H9 (cell line): ENCODE results near the gene ADAM17. TPM values are rescaled to one million over a fixed set of nuclear protein-coding genes. Genes with fewer than 3 reads are reported as not detected.

Experiments
- DNase-seq: peaks from one replicate; pipeline ENCODE4 v3.0.0-alpha.2; 2017
- H2AFZ ChIP-seq: one replicate; pipeline ENCODE4 v1.6.1; 2013; ENCODE audit warnings: mild to moderate bottlenecking, low read length, control low read depth, moderate library complexity
- H2AK5ac ChIP-seq: 2 replicates; pipeline ENCODE4 v1.6.1; 2013; ENCODE audit warnings: low read length, control low read depth, mixed read lengths; ENCODE audit not compliant: insufficient read length
- H2BK120ac ChIP-seq: one replicate; pipeline ENCODE4 v1.6.1; 2013; ENCODE audit warnings: low read depth, mild to moderate bottlenecking, low read length, control low read depth, inconsistent platforms; ENCODE audit not compliant: poor library complexity, severe bottlenecking
- H2BK12ac ChIP-seq: 2 replicates; pipeline ENCODE4 v1.6.1; 2013; ENCODE audit warnings: low read length, control low read depth, mixed read lengths, low read depth; ENCODE audit not compliant: insufficient read length
- H2BK15ac ChIP-seq: 2 replicates; pipeline ENCODE4 v1.6.1; 2013; ENCODE audit warnings: low read depth, low read length, control low read depth
- H2BK20ac ChIP-seq: one replicate; pipeline ENCODE4 v1.6.1; 2013; ENCODE audit warnings: low read depth, mild to moderate bottlenecking, low read length, control low read depth, inconsistent platforms; ENCODE audit not compliant: poor library complexity, severe bottlenecking
- H2BK5ac ChIP-seq: 2 replicates; pipeline ENCODE4 v1.6.1; 2013; ENCODE audit warnings: low read length, control low read depth, mixed read lengths; ENCODE audit not compliant: insufficient read length
- H3K14ac ChIP-seq: 2 replicates; pipeline ENCODE4 v1.6.1; 2013; ENCODE audit warnings: low read length, control low read depth; ENCODE audit not compliant: insufficient read depth
- H3K18ac ChIP-seq: 2 replicates; pipeline ENCODE4 v1.6.1; 2013; ENCODE audit warnings: low read depth, mild to moderate bottlenecking, mixed read lengths, low read length, control low read depth; ENCODE audit not compliant: insufficient read length
- H3K23ac ChIP-seq: 2 replicates; pipeline ENCODE4 v1.6.1; 2013; ENCODE audit warnings: low read length, control low read depth, mixed read lengths, low read depth; ENCODE audit not compliant: insufficient read length
- H3K23me2 ChIP-seq: 2 replicates; pipeline ENCODE4 v1.6.1; 2013; ENCODE audit warnings: low read depth, mild to moderate bottlenecking, mixed read lengths, low read length, control low read depth; ENCODE audit not compliant: insufficient read length, poor library complexity, severe bottlenecking
- H3K27ac ChIP-seq: 2 replicates; pipeline ENCODE4 v1.5.1; 2013; ENCODE audit warnings: low read length, control low read depth, mixed read lengths, low read depth; ENCODE audit not compliant: insufficient read length
- H3K27me3 ChIP-seq: 2 replicates; pipeline ENCODE4 v1.6.1; 2013; ENCODE audit warnings: low read length, control low read depth, inconsistent platforms; ENCODE audit not compliant: insufficient read depth
- H3K4ac ChIP-seq: 2 replicates; pipeline ENCODE4 v1.6.1; 2013; ENCODE audit warnings: low read depth, mild to moderate bottlenecking, control low read depth, inconsistent platforms, low read length, moderate library complexity
- H3K4me1 ChIP-seq: 2 replicates; pipeline ENCODE4 v1.6.1; 2013; ENCODE audit warnings: low read length, control low read depth, inconsistent platforms; ENCODE audit not compliant: insufficient read depth
- H3K4me2 ChIP-seq: 2 replicates; pipeline ENCODE4 v1.6.1; 2013; ENCODE audit warnings: low read length, control low read depth, mixed read lengths; ENCODE audit not compliant: insufficient read length, insufficient read depth
- H3K56ac ChIP-seq: 2 replicates; pipeline ENCODE4 v1.6.1; 2013; ENCODE audit warnings: low read depth, mild to moderate bottlenecking, mixed read lengths, low read length, control low read depth; ENCODE audit not compliant: insufficient read length
- H3K79me1 ChIP-seq: 2 replicates; pipeline ENCODE4 v1.6.1; 2013; ENCODE audit warnings: low read depth, mild to moderate bottlenecking, moderate library complexity, low read length, control low read depth, inconsistent platforms; ENCODE audit not compliant: insufficient read depth, poor library complexity, severe bottlenecking
- H3K79me2 ChIP-seq: 2 replicates; pipeline ENCODE4 v1.6.1; 2013; ENCODE audit warnings: low read length, control low read depth, inconsistent platforms; ENCODE audit not compliant: insufficient read depth
- H3K9ac ChIP-seq: 2 replicates; pipeline ENCODE4 v1.6.1; 2013; ENCODE audit warnings: low read length, control low read depth, mixed read lengths; ENCODE audit not compliant: insufficient read length; ENCODE audit errors: extremely low read depth
- H3K9me3 ChIP-seq: one replicate; pipeline ENCODE4 v1.6.1; 2013; ENCODE audit warnings: low read depth, low read length, inconsistent platforms; ENCODE audit not compliant: control insufficient read depth
- H3T11ph ChIP-seq: one replicate; pipeline ENCODE4 v1.6.1; 2013; ENCODE audit warnings: mild to moderate bottlenecking, low read length, control low read depth, inconsistent platforms
- H4K20me1 ChIP-seq: one replicate; pipeline ENCODE4 v1.6.1; 2013; ENCODE audit not compliant: control insufficient read depth, insufficient read length, insufficient read depth
- H4K5ac ChIP-seq: 2 replicates; pipeline ENCODE4 v1.6.1; 2013; ENCODE audit warnings: low read depth, mild to moderate bottlenecking, mixed read lengths, low read length, control low read depth; ENCODE audit not compliant: insufficient read length
- H4K8ac ChIP-seq: replicated peaks from 2 replicates; pipeline ENCODE4 v1.6.1; 2013; ENCODE audit warnings: low read length, control low read depth, mixed read lengths, low read depth; ENCODE audit not compliant: insufficient read length
- H4K91ac ChIP-seq: 2 replicates; pipeline ENCODE4 v1.6.1; 2013; ENCODE audit warnings: low read depth, mild to moderate bottlenecking, moderate library complexity, mixed read lengths, low read length, control low read depth; ENCODE audit not compliant: insufficient read length
- H3K27ac Mint-ChIP-seq, 3 experiments: 2 replicates in 2 of 3; 3 replicates in 1 of 3; pipeline ENCODE4 v1.8.0; 2020 to 2021; ENCODE audit warnings: mixed read lengths in 3 of 3, mild to moderate bottlenecking in 1 of 3, moderate library complexity in 1 of 3
- H3K27me3 Mint-ChIP-seq: 2 replicates; pipeline ENCODE4 v1.8.0; 2021; ENCODE audit warnings: low read depth, mild to moderate bottlenecking, moderate library complexity, mixed read lengths
- H3K36me3 Mint-ChIP-seq, 3 experiments: 2 replicates in 2 of 3; 3 replicates in 1 of 3; pipeline ENCODE4 v1.8.0; 2020 to 2021; ENCODE audit warnings: low read depth in 3 of 3, mixed read lengths in 3 of 3; ENCODE audit not compliant: insufficient read depth in 1 of 3
- H3K4me1 Mint-ChIP-seq, 2 experiments: 2 replicates each; pipeline ENCODE4 v1.8.0; 2020; ENCODE audit warnings: mixed read lengths in 2 of 2
- H3K4me3 Mint-ChIP-seq, 2 experiments: 2 replicates in 1 of 2; 3 replicates in 1 of 2; pipeline ENCODE4 v1.8.0; 2020 to 2021; ENCODE audit warnings: mild to moderate bottlenecking in 2 of 2, mixed read lengths in 2 of 2, moderate library complexity in 1 of 2
- H3K9me3 Mint-ChIP-seq, 2 experiments: 2 replicates in 1 of 2; 3 replicates in 1 of 2; pipeline ENCODE4 v1.8.0; 2020; ENCODE audit warnings: mild to moderate bottlenecking in 2 of 2, mixed read lengths in 2 of 2, moderate library complexity in 1 of 2
- CTCF ChIP-seq: fragments of 200-600 bp; sonication (generic); conservative IDR thresholded peaks from 3 replicates; pipeline ENCODE4 v1.8.0; 2021; ENCODE audit warnings: antibody characterized with exemption, mild to moderate bottlenecking
- WGBS: extraction: QIAGEN DNeasy Blood & Tissue Kit; methylation state at CpG from one replicate; pipeline ENCODE4 v1.1.7; 2013; ENCODE audit warnings: missing lambda C conversion rate, low lambda C conversion rate, mixed read lengths; ENCODE audit not compliant: insufficient read length; ENCODE audit errors: extremely low coverage; 5-methylcytosine and 5-hydroxymethylcytosine counted together
- total RNA-seq: library from RNA; stranded (reverse); gene quantifications from 2 replicates; pipeline ENCODE4 v1.2.1, GENCODE V29; 2021

The ADAM17 gene
- total RNA-seq, 1 experiment from 2014 or later = 26.3 TPM

GRCh38 chr2:9441556-9441955, 114.1 kb downstream of the ADAM17 start:
- no peak overlapping the region for H3K18ac ChIP-seq
- no peaks in the 10 kb centered on the region for H3K9me3 ChIP-seq
- Mint-ChIP-seq H3K4me1 (no peaks in the 10 kb centered on the region), H3K9me3 (no peaks in the 10 kb centered on the region), H3K36me3 (peaks cover 38 to 75% (median 70%) of the 10 kb centered on the region in 3 experiments; a peak in 6 of 7 replicates), H3K27ac (no peak overlapping the region), H3K27me3 (no peaks in the 10 kb centered on the region), H3K4me3 (no peak overlapping the region)
- H4K20me1 ChIP-seq = no peaks in the 10 kb centered on the region
- H4K91ac ChIP-seq = no peak overlapping the region
- no peak overlapping the region for H2BK15ac ChIP-seq
- no peak overlapping the region for H3K4ac ChIP-seq
- WGBS = no CpG with 5 or more reads among the region's 3 CpGs
- H2AK5ac ChIP-seq = no peak overlapping the region
- no peak overlapping the region for H3K56ac ChIP-seq
- no peaks in the 10 kb centered on the region for H3K79me1 ChIP-seq
- H3K14ac ChIP-seq = no peak overlapping the region
- no peak for DNase-seq
- no peaks in the 10 kb centered on the region for H3K79me2 ChIP-seq
- H4K8ac ChIP-seq = no peak overlapping the region
- no peak overlapping the region for H3K4me2 ChIP-seq
- H3K23me2 ChIP-seq = no peaks in the 10 kb centered on the region
- no peak overlapping the region for H4K5ac ChIP-seq
- no peak overlapping the region for H3K27ac ChIP-seq
- no peak overlapping the region for H2AFZ ChIP-seq
- H3K23ac ChIP-seq = no peak overlapping the region
- no peak overlapping the region for H2BK20ac ChIP-seq
- no peak for TF ChIP-seq CTCF
- H3K9ac ChIP-seq = no peak overlapping the region
- no peak overlapping the region for H3T11ph ChIP-seq
- no peak overlapping the region for H2BK12ac ChIP-seq
- no peak overlapping the region for H2BK5ac ChIP-seq
- no peaks in the 10 kb centered on the region for H3K4me1 ChIP-seq
- no peaks in the 10 kb centered on the region for H3K27me3 ChIP-seq
- H2BK120ac ChIP-seq = no peak overlapping the region
